NB4 (cell line): Measurements from ENCODE around the gene RBFOX1.

Experiments
- DNase-seq: peaks from one replicate; pipeline ENCODE4 v3.0.0; 2010; ENCODE audit warnings: low read depth
- H3K4me3 ChIP-seq: one replicate; pipeline ENCODE4 v1.5.1; 2011; ENCODE audit warnings: mild to moderate bottlenecking, low read depth, low read length, moderate library complexity
- MYC ChIP-seq: IDR thresholded peaks from 2 replicates; pipeline ENCODE4 v1.6.1; 2011; ENCODE audit warnings: low read depth, low read length
- POLR2A ChIP-seq: IDR thresholded peaks from 2 replicates; pipeline ENCODE4 v1.6.1; 2011; ENCODE audit warnings: mild to moderate bottlenecking; ENCODE audit not compliant: insufficient read length; ENCODE audit errors: extremely low read depth
- TF ChIP-seq, protein P1 (sequence below): IDR thresholded peaks from 2 replicates; pipeline ENCODE4 v1.6.1; 2011; ENCODE audit warnings: low read depth, low read length
- TF ChIP-seq, protein P2 (sequence below): IDR thresholded peaks from one replicate; pipeline ENCODE4 v1.5.1; 2012; ENCODE audit warnings: low read depth, low read length

The RBFOX1 gene

DNA sequence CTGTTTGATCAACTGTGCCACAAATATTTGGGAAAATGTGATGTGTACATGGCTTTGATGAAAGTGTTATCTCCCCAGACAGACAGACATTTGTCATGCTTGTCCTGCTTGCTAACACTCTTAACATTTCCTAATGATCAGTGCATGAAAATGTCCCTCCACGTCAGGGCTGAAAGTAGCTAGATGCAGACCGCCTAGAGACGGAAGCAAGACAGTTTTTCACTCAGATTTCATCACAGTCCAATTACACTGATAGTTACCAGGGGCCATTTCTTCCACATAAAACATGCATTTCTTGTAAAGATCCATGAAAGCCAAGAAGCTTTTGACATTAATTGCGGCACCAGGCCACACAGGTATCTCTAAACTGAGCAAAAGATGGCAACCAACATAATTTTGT is 347.7 kb downstream of the RBFOX1 start:
- H3K4me3 ChIP-seq = no peak overlapping the region
- TF ChIP-seq, protein P1, sequence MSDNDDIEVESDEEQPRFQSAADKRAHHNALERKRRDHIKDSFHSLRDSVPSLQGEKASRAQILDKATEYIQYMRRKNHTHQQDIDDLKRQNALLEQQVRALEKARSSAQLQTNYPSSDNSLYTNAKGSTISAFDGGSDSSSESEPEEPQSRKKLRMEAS = no peak
- TF ChIP-seq MYC = no peak
- TF ChIP-seq, protein P2, sequence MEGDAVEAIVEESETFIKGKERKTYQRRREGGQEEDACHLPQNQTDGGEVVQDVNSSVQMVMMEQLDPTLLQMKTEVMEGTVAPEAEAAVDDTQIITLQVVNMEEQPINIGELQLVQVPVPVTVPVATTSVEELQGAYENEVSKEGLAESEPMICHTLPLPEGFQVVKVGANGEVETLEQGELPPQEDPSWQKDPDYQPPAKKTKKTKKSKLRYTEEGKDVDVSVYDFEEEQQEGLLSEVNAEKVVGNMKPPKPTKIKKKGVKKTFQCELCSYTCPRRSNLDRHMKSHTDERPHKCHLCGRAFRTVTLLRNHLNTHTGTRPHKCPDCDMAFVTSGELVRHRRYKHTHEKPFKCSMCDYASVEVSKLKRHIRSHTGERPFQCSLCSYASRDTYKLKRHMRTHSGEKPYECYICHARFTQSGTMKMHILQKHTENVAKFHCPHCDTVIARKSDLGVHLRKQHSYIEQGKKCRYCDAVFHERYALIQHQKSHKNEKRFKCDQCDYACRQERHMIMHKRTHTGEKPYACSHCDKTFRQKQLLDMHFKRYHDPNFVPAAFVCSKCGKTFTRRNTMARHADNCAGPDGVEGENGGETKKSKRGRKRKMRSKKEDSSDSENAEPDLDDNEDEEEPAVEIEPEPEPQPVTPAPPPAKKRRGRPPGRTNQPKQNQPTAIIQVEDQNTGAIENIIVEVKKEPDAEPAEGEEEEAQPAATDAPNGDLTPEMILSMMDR = no peak
- no peak for TF ChIP-seq POLR2A
- DNase-seq = no peak

GRCh38 chr16:7688811-7689210 is 356.2 kb downstream of the RBFOX1 start:
- DNase-seq = no peak
- H3K4me3 ChIP-seq = no peak overlapping the region
- TF ChIP-seq, protein P2 = no peak

- no peak for DNase-seq
- TF ChIP-seq, protein P1 = no peak
- TF ChIP-seq, protein P2 = no peak
- TF ChIP-seq POLR2A (no peak), MYC (no peak)
- H3K4me3 ChIP-seq = no peak overlapping the region
These were observed 356.6 kb downstream of the RBFOX1 start for GRCh38 chr16:7689234-7689633.

GRCh38 chr16:7691533-7691932 is 358.9 kb downstream of the RBFOX1 start:
- no peak for TF ChIP-seq POLR2A
- TF ChIP-seq, protein P1 = no peak
- no peak for TF ChIP-seq MYC
- H3K4me3 ChIP-seq = no peak overlapping the region
- no peak for DNase-seq

- TF ChIP-seq, protein P1 = no peak
- TF ChIP-seq POLR2A = no peak
- no peak for TF ChIP-seq MYC
- TF ChIP-seq, protein P2 = no peak
- no peak for DNase-seq
- no peak overlapping the region for H3K4me3 ChIP-seq
These were observed 371.0 kb downstream of the RBFOX1 start for GRCh38 chr16:7703672-7704071.

DNA sequence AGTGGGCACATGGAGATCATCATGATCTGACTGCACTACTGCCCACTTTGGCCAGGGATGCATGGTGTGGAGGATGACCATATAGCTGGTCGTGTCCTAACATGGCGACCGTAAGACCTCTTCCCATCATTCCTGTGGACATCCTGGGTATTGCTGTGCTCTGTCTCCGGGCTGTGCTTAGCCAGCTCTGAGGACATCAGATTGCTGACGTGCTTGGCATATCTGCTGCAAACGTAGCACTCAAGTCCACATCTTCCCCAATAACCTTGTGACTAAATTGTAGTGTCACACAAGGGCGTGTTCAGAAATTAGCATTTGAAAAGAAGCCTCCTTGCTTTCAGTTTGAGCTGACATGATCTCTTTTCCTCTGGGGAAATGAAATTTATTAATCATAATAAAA is 373.2 kb downstream of the RBFOX1 start:
- no peak for DNase-seq
- no peak overlapping the region for H3K4me3 ChIP-seq
- TF ChIP-seq POLR2A = no peak

GRCh38 chr16:7709186-7709585 is 376.5 kb downstream of the RBFOX1 start:
- no peak overlapping the region for H3K4me3 ChIP-seq
- DNase-seq = no peak
- TF ChIP-seq MYC = no peak
- TF ChIP-seq, protein P2 = no peak
